MG63 (cell line): Measurements from ENCODE around the gene SMPX. TPM values are rescaled to one million over a fixed set of nuclear protein-coding genes. Genes with fewer than 3 reads are reported as not detected.

Source experiments
- DNase-seq: peaks from one replicate; pipeline ENCODE4 v3.0.0-alpha.2; 2020
- H3K27me3 ChIP-seq: fragments of 250-450 bp; sonication (Bioruptor Pico); 2 replicates; pipeline ENCODE4 v1.5.1; 2020; ENCODE audit warnings: mild to moderate bottlenecking, moderate library complexity
- H3K36me3 ChIP-seq: fragments of 250-450 bp; sonication (Bioruptor Pico); 2 replicates; pipeline ENCODE4 v1.5.1; 2020; ENCODE audit warnings: mild to moderate bottlenecking, moderate library complexity
- H3K4me3 ChIP-seq: fragments of 250-450 bp; sonication (Bioruptor Pico); 2 replicates; pipeline ENCODE4 v1.5.1; 2020; ENCODE audit warnings: mild to moderate bottlenecking, moderate library complexity
- H3K9me3 ChIP-seq: fragments of 250-450 bp; sonication (Bioruptor Pico); 2 replicates; pipeline ENCODE4 v1.5.1; 2020; ENCODE audit warnings: mild to moderate bottlenecking, moderate library complexity
- total RNA-seq: library from RNA; depleted of rRNA; stranded (reverse); fragments of >200 nt; shearing (Covaris generic); gene quantifications from 2 replicates; pipeline ENCODE4 v1.2.3, GENCODE V29; 2014; ENCODE audit warnings: low replicate concordance

The SMPX gene
- total RNA-seq, 1 experiment from 2014 or later = not detected

GRCh38 chrX:21756785-21757529, 959 bp downstream of the SMPX start:
- H3K36me3 ChIP-seq = no peaks in the 10 kb centered on the region
- no peak overlapping the region for H3K4me3 ChIP-seq
- no peak for DNase-seq
- no peaks in the 10 kb centered on the region for H3K27me3 ChIP-seq
- no peaks in the 10 kb centered on the region for H3K9me3 ChIP-seq

GRCh38 chrX:21749924-21750323, 8.0 kb downstream of the SMPX start:
- DNase-seq = no peak

GRCh38 chrX:21748235-21748634, 9.7 kb downstream of the SMPX start:
- H3K36me3 ChIP-seq = no peaks in the 10 kb centered on the region
- H3K4me3 ChIP-seq = no peak overlapping the region
- H3K9me3 ChIP-seq = no peaks in the 10 kb centered on the region
- DNase-seq = no peak
- no peaks in the 10 kb centered on the region for H3K27me3 ChIP-seq

More at GRCh38 chrX:21749924-21750323, 8.0 kb downstream of the SMPX start:
- Histone ChIP-seq H3K36me3 (no peaks in the 10 kb centered on the region), H3K27me3 (no peaks in the 10 kb centered on the region), H3K4me3 (no peak overlapping the region), H3K9me3 (no peaks in the 10 kb centered on the region)

- H3K27me3 ChIP-seq = no peaks in the 10 kb centered on the region
- no peak for DNase-seq
- H3K4me3 ChIP-seq = no peak overlapping the region
- H3K36me3 ChIP-seq = no peaks in the 10 kb centered on the region
- no peaks in the 10 kb centered on the region for H3K9me3 ChIP-seq
Measured at GRCh38 chrX:21747558-21747957, 10.4 kb downstream of the SMPX start.

GRCh38 chrX:21745756-21746155, 12.2 kb downstream of the SMPX start:
- no peak overlapping the region for H3K4me3 ChIP-seq
- peak; percentile 15 for DNase-seq
- no peaks in the 10 kb centered on the region for H3K36me3 ChIP-seq
- no peaks in the 10 kb centered on the region for H3K9me3 ChIP-seq
- no peaks in the 10 kb centered on the region for H3K27me3 ChIP-seq

- no peaks in the 10 kb centered on the region for H3K9me3 ChIP-seq
- no peak overlapping the region for H3K4me3 ChIP-seq
- no peaks in the 10 kb centered on the region for H3K27me3 ChIP-seq
- DNase-seq = no peak
- H3K36me3 ChIP-seq = no peaks in the 10 kb centered on the region
Measured at GRCh38 chrX:21744721-21745120, 13.2 kb downstream of the SMPX start.

- Histone ChIP-seq H3K36me3 (no peaks in the 10 kb centered on the region), H3K27me3 (no peaks in the 10 kb centered on the region)
Measured at GRCh38 chrX:21744060-21744459, 13.9 kb downstream of the SMPX start.

GRCh38 chrX:21741869-21742701, 15.8 kb downstream of the SMPX start:
- Histone ChIP-seq H3K9me3 (no peaks in the 10 kb centered on the region), H3K36me3 (no peaks in the 10 kb centered on the region), H3K4me3 (no peak overlapping the region), H3K27me3 (no peaks in the 10 kb centered on the region)
- no peak for DNase-seq

More at GRCh38 chrX:21744060-21744459, 13.9 kb downstream of the SMPX start:
- Histone ChIP-seq H3K9me3 (no peaks in the 10 kb centered on the region), H3K4me3 (no peak overlapping the region)
- DNase-seq = no peak

GRCh38 chrX:21741364-21741763, 16.6 kb downstream of the SMPX start:
- no peaks in the 10 kb centered on the region for H3K36me3 ChIP-seq
- no peaks in the 10 kb centered on the region for H3K27me3 ChIP-seq
- DNase-seq = no peak
- H3K4me3 ChIP-seq = no peak overlapping the region
- H3K9me3 ChIP-seq = no peaks in the 10 kb centered on the region

- no peaks in the 10 kb centered on the region for H3K9me3 ChIP-seq
Measured at GRCh38 chrX:21740329-21741274, 17.3 kb downstream of the SMPX start.

GRCh38 chrX:21738950-21739287, 19.0 kb downstream of the SMPX start:
- H3K4me3 ChIP-seq = no peak overlapping the region
- DNase-seq = no peak
- H3K36me3 ChIP-seq = no peaks in the 10 kb centered on the region
- H3K9me3 ChIP-seq = no peaks in the 10 kb centered on the region
- H3K27me3 ChIP-seq = no peaks in the 10 kb centered on the region

More at GRCh38 chrX:21740329-21741274, 17.3 kb downstream of the SMPX start:
- no peaks in the 10 kb centered on the region for H3K36me3 ChIP-seq
- no peak overlapping the region for H3K4me3 ChIP-seq
- H3K27me3 ChIP-seq = no peaks in the 10 kb centered on the region
- peak; percentile 65 for DNase-seq

GRCh38 chrX:21738210-21738949, 19.5 kb downstream of the SMPX start:
- Histone ChIP-seq H3K4me3 (no peak overlapping the region), H3K9me3 (no peaks in the 10 kb centered on the region), H3K27me3 (no peaks in the 10 kb centered on the region), H3K36me3 (no peaks in the 10 kb centered on the region)
- DNase-seq = no peak

- no peaks in the 10 kb centered on the region for H3K27me3 ChIP-seq
- DNase-seq = no peak
- H3K4me3 ChIP-seq = no peak overlapping the region
- no peaks in the 10 kb centered on the region for H3K36me3 ChIP-seq
- H3K9me3 ChIP-seq = no peaks in the 10 kb centered on the region
Measured at GRCh38 chrX:21735768-21736127, 22.2 kb downstream of the SMPX start.

GRCh38 chrX:21735038-21735767, 22.7 kb downstream of the SMPX start:
- no peaks in the 10 kb centered on the region for H3K27me3 ChIP-seq
- no peaks in the 10 kb centered on the region for H3K36me3 ChIP-seq
- DNase-seq = no peak
- H3K9me3 ChIP-seq = no peaks in the 10 kb centered on the region
- H3K4me3 ChIP-seq = no peak overlapping the region

GRCh38 chrX:21734175-21734574, 23.7 kb downstream of the SMPX start:
- no peaks in the 10 kb centered on the region for H3K36me3 ChIP-seq

GRCh38 chrX:21733705-21734104, 24.2 kb downstream of the SMPX start:
- Histone ChIP-seq H3K4me3 (no peak overlapping the region), H3K9me3 (no peaks in the 10 kb centered on the region), H3K36me3 (no peaks in the 10 kb centered on the region), H3K27me3 (no peaks in the 10 kb centered on the region)
- DNase-seq = no peak

More at GRCh38 chrX:21734175-21734574, 23.7 kb downstream of the SMPX start:
- H3K27me3 ChIP-seq = no peaks in the 10 kb centered on the region
- no peaks in the 10 kb centered on the region for H3K9me3 ChIP-seq
- no peak overlapping the region for H3K4me3 ChIP-seq
- DNase-seq = no peak
